ENCODE results near the gene ZFPM1. TPM values are rescaled to one million over a fixed set of nuclear protein-coding genes. Genes with fewer than 3 reads are reported as not detected.
A peak's percentile ranks its signal among the peaks of the same experiment; 100 is the strongest.

ZFPM1 gene
- total and polyA plus RNA-seq, 10 donors = 2.3 to 25.3 (median 8.9) TPM

DNA sequence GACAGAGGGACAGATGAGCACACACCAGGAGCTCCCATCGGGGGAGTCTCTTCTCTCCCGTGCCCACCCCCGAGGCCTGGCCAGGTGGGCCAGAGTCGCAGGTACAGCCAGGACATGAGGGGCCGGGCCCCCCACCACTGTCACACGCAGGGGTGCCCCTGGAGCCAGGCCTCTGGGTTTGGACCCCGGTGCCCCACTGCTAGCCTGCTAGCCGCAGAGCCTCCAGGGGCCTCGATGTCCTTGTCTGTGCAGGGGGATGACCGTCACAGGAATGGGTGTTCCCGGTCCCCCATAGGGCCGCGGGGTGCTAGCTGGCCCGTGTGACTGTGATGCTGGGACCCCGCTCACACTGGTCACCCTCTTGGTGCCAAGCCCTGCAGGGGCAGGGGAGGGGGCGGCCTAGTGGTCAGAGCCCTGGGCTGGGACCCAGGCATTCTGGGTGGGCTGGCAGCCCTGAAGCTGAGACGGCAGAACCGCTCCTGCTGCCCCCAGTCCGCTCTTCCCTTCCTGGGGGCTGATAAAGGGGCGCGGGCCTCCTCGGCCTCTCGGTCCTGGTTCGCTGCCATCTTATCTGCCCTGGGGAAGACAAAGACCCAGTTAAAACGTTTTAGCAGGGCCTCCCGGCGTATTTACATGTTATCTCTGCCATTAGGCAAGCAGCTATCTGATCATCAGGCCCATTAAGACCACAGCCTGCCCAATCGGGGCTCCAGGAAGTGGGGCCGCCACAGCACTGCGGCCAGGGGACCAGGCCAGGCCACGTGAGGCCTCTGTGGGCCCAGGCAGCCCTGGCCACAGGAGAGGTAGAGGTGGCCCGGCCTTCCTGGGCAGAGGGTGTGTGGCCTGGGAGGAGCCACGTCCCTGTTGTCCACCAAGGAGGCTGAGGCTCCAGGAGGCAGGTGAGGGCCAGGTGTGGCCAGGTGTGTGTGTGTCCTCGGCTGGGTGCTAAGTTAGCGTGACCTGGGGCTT lies 59.9 kb downstream of the ZFPM1 start:
- Histone ChIP-seq H3K27ac (no peak overlapping the region), H3K27me3 (replicated peaks in 1 of 7) (no peaks in the 10 kb centered on the region), H3K4me3 (no peak overlapping the region), H3K36me3 (peaks cover 0 to 61% (median 0%) of the 10 kb centered on the region in 6 donors), H3K4me1 (no peaks in the 10 kb centered on the region), H3K9me3 (no peaks in the 10 kb centered on the region)
- no peak for TF ChIP-seq POLR2A (IDR thresholded peaks at IDR 0.05)
- TF ChIP-seq, protein P1, sequence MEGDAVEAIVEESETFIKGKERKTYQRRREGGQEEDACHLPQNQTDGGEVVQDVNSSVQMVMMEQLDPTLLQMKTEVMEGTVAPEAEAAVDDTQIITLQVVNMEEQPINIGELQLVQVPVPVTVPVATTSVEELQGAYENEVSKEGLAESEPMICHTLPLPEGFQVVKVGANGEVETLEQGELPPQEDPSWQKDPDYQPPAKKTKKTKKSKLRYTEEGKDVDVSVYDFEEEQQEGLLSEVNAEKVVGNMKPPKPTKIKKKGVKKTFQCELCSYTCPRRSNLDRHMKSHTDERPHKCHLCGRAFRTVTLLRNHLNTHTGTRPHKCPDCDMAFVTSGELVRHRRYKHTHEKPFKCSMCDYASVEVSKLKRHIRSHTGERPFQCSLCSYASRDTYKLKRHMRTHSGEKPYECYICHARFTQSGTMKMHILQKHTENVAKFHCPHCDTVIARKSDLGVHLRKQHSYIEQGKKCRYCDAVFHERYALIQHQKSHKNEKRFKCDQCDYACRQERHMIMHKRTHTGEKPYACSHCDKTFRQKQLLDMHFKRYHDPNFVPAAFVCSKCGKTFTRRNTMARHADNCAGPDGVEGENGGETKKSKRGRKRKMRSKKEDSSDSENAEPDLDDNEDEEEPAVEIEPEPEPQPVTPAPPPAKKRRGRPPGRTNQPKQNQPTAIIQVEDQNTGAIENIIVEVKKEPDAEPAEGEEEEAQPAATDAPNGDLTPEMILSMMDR (IDR thresholded peaks at IDR 0.05 in 8 of 11, conservative IDR thresholded peaks at IDR 0.05 in 3 of 11) = no peak
- TF ChIP-seq POLR2AphosphoS5 (IDR thresholded peaks at IDR 0.05) = peak in 1 of 3 donors; percentile 12
- 87 to 91% (median 88%) methylated on average over 17 to 35 of the region's 35 CpGs for WGBS, 5 donors
- DNase-seq = no peak
- intact Hi-C loops (cut with DNase I; ENCODE audit: low total_unique reads) = no loop called here

DNA sequence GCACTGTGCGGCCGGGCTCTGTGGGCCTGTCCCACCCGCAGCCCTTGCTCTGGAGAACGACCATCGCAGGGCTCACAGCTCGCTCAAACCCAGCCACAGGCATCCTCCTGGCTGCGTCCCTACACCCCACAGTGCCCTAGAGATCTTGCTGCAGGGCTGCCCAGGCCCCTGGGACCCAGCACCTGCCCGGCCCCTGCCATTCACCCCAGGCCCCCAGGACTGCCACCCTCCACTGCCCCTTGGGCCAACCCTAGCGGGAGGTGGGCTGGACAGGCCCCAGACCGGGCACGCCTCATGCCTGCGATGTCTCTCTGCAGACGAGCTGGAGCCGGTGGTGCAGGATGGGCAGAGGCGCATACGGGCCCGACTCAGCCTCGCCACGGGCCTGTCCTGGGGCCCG lies 61.0 kb downstream of the ZFPM1 start:
- TF ChIP-seq POLR2AphosphoS5 (IDR thresholded peaks at IDR 0.05) (no peak), POLR2A (IDR thresholded peaks at IDR 0.05) (no peak)
- TF ChIP-seq, protein P1 (IDR thresholded peaks at IDR 0.05 in 8 of 11, conservative IDR thresholded peaks at IDR 0.05 in 3 of 11) = no peak
- intact Hi-C loops (cut with DNase I; ENCODE audit: low total_unique reads) = no loop called here
- no peaks in the 10 kb centered on the region for H3K4me1 ChIP-seq

DNA sequence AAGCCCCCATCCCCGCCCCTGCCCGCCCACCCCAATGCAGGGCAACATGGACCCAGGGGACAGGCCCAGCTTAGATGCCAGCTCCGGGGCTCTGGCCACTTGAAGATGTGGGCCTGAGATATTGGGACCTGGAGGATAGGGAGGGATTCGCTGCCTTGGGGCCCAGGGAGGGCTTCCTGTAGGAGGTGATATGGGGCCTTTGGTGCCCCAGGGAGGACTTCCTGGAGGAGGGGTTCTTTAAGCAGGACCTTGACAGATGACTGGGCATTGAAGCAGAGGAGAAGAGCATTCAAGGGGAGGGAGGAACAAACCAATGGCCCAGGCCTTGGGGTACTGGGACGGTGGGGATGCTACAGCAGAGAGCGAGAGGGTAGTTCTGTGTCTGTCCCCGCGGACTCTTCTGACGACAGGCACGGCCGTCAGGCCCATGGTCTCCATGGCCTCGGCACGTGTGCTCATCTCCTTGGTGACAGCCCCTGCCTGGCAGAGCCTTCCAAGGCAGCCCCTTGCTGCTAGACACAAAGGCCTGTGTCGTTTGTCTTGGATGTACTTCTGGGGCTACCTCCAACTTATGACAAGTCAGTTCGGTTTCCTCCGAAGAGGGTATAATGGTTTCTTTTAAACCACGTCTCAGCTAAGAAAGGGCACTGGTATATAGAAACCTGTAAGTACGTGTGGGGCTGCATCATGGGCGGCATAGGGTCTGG lies 61.6 kb downstream of the ZFPM1 start:
- TF ChIP-seq, protein P1 (IDR thresholded peaks at IDR 0.05 in 8 of 11, conservative IDR thresholded peaks at IDR 0.05 in 3 of 11) = no peak
- TF ChIP-seq POLR2A (IDR thresholded peaks at IDR 0.05) (no peak), POLR2AphosphoS5 (IDR thresholded peaks at IDR 0.05) (no peak)
- H3K4me3 ChIP-seq = no peak overlapping the region
- H3K27ac ChIP-seq = no peak overlapping the region
- H3K9me3 ChIP-seq = no peaks in the 10 kb centered on the region
- DNase-seq = no peak
- peaks cover 0 to 52% (median 0%) of the 10 kb centered on the region in 6 donors for H3K36me3 ChIP-seq
- no peaks in the 10 kb centered on the region for H3K4me1 ChIP-seq
- intact Hi-C loops (cut with DNase I; ENCODE audit: low total_unique reads) = no loop called here
- no peaks in the 10 kb centered on the region for H3K27me3 ChIP-seq (replicated peaks in 1 of 7)
- 86 to 92% (median 88%) methylated on average over 18 to 19 of the region's 19 CpGs for WGBS, 5 donors

More for the DNA sequence above, 61.0 kb downstream of the ZFPM1 start:
- no peak for DNase-seq
- H3K9me3 ChIP-seq = no peaks in the 10 kb centered on the region
- H3K27ac ChIP-seq = no peak overlapping the region
- H3K36me3 ChIP-seq = peaks cover 0 to 52% (median 0%) of the 10 kb centered on the region in 6 donors
- no peaks in the 10 kb centered on the region for H3K27me3 ChIP-seq (replicated peaks in 1 of 7)
- 85 to 99% (median 92%) methylated on average over 2 to 20 of the region's 20 CpGs for WGBS, 5 donors
- no peak overlapping the region for H3K4me3 ChIP-seq

DNA sequence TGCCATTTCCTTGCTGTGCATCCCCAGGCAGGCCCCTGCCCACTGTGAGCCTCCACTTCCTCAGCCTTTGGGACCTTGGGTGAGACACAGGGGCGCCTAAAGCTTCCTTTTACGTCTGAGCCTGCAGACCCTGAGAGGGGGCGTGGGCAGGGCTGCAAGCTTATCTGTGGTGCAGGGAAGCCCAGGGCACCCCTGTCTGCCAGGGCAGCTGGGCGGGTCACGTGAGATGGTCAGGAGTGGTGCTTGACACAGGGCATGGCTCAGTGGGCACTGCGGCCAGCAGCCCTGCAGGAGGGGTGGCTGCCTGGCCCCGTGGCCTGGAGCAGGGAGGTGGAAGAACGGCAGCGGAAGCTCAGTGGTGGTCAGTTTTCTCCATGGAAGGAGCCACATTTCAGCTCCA lies 62.3 kb downstream of the ZFPM1 start:
- TF ChIP-seq POLR2AphosphoS5 (IDR thresholded peaks at IDR 0.05) (peak in 1 of 3 donors; percentile 25), POLR2A (IDR thresholded peaks at IDR 0.05) (no peak)
- TF ChIP-seq, protein P1 (IDR thresholded peaks at IDR 0.05 in 8 of 11, conservative IDR thresholded peaks at IDR 0.05 in 3 of 11) = no peak
- DNase-seq = no peak
- intact Hi-C loops (cut with DNase I; ENCODE audit: low total_unique reads) = no loop called here

More for the DNA sequence above, 62.3 kb downstream of the ZFPM1 start:
- H3K4me3 ChIP-seq = no peak overlapping the region
- no peaks in the 10 kb centered on the region for H3K4me1 ChIP-seq
- WGBS, 5 donors = 79 to 97% (median 86%) methylated on average over 5 to 9 of the region's 9 CpGs
- H3K9me3 ChIP-seq = no peaks in the 10 kb centered on the region
- H3K36me3 ChIP-seq = peaks cover 0 to 52% (median 0%) of the 10 kb centered on the region in 6 donors
- no peak overlapping the region for H3K27ac ChIP-seq
- no peaks in the 10 kb centered on the region for H3K27me3 ChIP-seq (replicated peaks in 1 of 7)
